MG63 (cell line): ENCODE results near the gene CFAP57. TPM values are rescaled to one million over a fixed set of nuclear protein-coding genes. Genes with fewer than 3 reads are reported as not detected.
A peak's percentile ranks its signal among the peaks of the same experiment; 100 is the strongest.
"Not testable (repeated sequence)": the region's sequence is repeated elsewhere in the genome, so short reads cannot be mapped to it uniquely, and the experiment has no call there.

ENCODE experiments used
- DNase-seq: peaks from one replicate; pipeline ENCODE4 v3.0.0-alpha.2; 2020
- H3K27me3 ChIP-seq: fragments of 250-450 bp; sonication (Bioruptor Pico); 2 replicates; pipeline ENCODE4 v1.5.1; 2020; ENCODE audit warnings: mild to moderate bottlenecking, moderate library complexity
- H3K36me3 ChIP-seq: fragments of 250-450 bp; sonication (Bioruptor Pico); 2 replicates; pipeline ENCODE4 v1.5.1; 2020; ENCODE audit warnings: mild to moderate bottlenecking, moderate library complexity
- H3K4me3 ChIP-seq: fragments of 250-450 bp; sonication (Bioruptor Pico); 2 replicates; pipeline ENCODE4 v1.5.1; 2020; ENCODE audit warnings: mild to moderate bottlenecking, moderate library complexity
- H3K9me3 ChIP-seq: fragments of 250-450 bp; sonication (Bioruptor Pico); 2 replicates; pipeline ENCODE4 v1.5.1; 2020; ENCODE audit warnings: mild to moderate bottlenecking, moderate library complexity
- total RNA-seq: library from RNA; depleted of rRNA; stranded (reverse); fragments of >200 nt; shearing (Covaris generic); gene quantifications from 2 replicates; pipeline ENCODE4 v1.2.3, GENCODE V29; 2014; ENCODE audit warnings: low replicate concordance

Gene CFAP57
- total RNA-seq, 1 experiment from 2014 or later = 0.56 TPM

- peak; percentile 96 for DNase-seq
- Histone ChIP-seq H3K27me3 (no peaks in the 10 kb centered on the region), H3K9me3 (peaks cover 2% of the 10 kb centered on the region; the same call in 1 of the 2 replicates), H3K4me3 (no peak overlapping the region), H3K36me3 (no peaks in the 10 kb centered on the region)
These were observed 34.6 kb downstream of the CFAP57 start for GRCh38 chr1:43206600-43207228.

DNA sequence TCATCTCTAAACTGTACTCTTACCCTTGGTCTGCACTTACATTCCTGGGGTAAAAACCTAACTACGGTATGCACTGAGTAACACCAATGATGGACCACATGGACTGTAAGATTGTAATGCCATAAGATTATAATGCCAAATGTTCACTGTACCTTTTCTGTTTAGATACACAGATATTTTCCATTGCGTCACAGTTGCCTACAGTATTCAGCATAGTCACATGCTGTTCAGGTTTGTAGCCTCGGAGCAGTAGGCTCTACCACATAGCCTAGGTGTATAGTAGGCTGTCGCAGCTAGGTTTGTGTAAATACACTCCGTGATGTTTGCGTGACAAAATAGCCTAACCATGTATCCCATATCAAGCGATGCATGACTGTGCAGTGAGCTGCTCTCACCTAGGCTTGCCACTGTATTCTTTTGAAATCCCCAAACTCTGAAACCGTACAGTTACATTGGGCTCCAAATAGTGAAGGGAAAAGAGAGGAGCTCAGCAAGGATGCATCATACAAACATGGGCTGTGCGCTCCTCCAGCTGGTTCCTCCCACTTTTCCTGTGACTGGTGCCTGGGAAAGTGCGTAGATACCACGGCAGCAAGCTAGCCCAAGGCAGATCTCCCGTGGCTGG is 35.2 kb downstream of the CFAP57 start:
- DNase-seq = no peak

GRCh38 chr1:43208277-43208676 is 36.1 kb downstream of the CFAP57 start:
- H3K4me3 ChIP-seq, H3K9me3 ChIP-seq, H3K36me3 ChIP-seq, DNase-seq, H3K27me3 ChIP-seq: not testable (repeated sequence)

More for the DNA sequence above, 35.2 kb downstream of the CFAP57 start:
- Histone ChIP-seq H3K4me3 (no peak overlapping the region), H3K36me3 (no peaks in the 10 kb centered on the region), H3K9me3 (peaks cover 2% of the 10 kb centered on the region; the same call in 1 of the 2 replicates), H3K27me3 (no peaks in the 10 kb centered on the region)

DNA sequence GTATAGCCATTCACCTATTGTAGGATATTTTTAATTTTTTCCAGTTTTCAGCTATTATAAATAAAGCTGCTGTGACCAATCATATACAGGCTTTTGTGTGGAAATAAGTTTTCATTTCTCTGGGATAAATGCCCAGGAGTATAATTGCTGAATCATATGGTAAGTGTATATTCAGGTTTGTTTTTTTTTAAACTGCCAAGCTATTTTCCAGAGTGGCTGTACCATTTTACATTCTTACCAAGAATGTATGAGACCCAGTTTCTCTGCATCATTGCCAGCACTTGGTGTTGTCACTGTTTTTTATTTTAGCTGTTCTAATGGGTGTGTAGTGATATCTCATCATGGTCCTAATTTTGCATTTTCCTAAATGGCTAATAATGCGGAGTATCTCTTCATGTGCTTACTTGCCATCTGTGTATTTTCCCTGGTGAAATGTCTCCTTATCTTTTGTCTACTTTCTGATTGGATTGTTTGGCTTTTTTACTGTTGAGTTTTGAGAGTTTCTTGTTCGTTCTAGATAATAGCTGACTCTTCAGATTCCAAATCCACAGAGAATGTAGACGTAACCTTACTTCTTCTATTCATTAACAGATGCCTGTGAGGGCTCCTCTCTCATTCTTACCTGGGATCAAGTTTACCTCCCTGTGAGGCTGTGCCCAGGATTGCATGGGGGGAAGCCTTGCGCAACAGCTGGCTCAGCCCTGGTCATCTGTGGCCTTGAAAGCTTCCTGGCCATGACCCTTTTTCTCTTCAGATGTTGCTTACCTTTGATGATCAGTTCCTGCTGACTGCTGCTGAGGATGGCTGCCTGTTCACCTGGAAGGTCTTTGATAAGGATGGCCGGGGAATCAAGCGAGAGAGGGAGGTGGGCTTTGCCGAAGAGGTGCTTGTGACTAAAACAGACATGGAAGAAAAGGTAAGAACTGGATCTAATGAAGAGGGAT is 42.6 kb downstream of the CFAP57 start:
- Histone ChIP-seq H3K27me3 (no peaks in the 10 kb centered on the region), H3K4me3 (no peak overlapping the region)
- DNase-seq = no peak

DNA sequence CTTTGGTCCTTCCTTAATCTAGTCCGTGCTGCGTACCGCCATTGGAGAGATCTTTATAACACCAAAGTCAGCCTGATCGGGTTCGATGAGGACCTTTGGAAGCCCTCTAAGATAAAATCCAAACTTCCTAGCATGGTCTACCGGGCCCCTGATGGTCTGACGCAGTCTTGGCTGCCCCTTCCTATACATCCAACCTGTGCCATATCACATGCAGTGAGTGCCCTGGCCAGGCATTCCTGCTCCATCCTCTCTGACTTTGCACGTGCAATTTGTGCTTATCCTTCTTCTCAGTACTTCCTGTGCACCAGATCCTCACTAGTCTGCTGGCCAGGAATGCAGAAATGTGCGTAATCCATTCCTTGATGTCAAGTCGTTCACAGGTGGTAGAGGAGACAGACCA is 45.6 kb downstream of the CFAP57 start:
- H3K36me3 ChIP-seq = no peaks in the 10 kb centered on the region
- no peak overlapping the region for H3K4me3 ChIP-seq
- no peaks in the 10 kb centered on the region for H3K27me3 ChIP-seq
- no peaks in the 10 kb centered on the region for H3K9me3 ChIP-seq
- DNase-seq = no peak

More for the DNA sequence above, 42.6 kb downstream of the CFAP57 start:
- Histone ChIP-seq H3K36me3 (no peaks in the 10 kb centered on the region), H3K9me3 (no peaks in the 10 kb centered on the region)

DNA sequence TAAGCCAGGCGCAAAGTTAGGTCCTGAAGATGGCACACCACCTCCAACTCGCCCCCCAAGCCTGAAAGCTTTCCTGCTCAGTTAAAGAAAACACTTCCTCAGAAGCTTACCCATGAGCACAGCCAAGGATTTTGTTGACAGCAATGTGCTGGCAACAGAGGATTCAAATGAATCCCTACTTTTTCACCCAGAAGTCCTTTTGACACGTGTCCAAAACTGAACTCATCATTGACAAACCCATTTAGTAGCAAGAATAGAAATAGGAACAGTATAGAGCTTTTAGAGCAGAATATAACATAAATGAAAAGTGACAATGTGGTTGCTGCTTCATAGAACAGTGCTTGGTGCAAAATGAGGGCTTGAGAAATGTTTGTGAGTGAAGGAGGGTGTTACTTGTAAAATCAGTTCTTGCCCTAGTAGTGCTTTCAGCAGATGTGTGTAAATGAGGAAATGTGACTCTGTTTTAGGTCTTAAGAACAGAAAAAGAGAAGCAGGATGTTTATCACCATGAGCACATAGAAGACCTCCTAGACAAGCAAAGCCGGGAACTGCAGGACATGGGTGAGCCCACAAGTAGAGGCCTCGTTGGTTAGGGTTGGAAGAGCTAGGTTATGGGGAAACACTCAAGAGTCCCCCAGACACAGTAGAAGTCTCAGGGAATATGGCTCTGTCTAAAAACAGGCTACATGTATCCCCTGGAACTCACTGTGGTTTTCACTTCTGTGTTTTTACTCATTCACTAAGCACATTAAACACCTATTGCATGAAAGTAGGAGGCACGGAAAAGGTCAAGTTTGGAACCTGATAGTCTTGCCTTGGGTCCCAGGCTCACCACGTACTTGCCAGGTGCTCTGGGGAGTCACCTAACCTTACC is 49.0 kb downstream of the CFAP57 start:
- DNase-seq = no peak
- no peaks in the 10 kb centered on the region for H3K36me3 ChIP-seq
- H3K27me3 ChIP-seq = no peaks in the 10 kb centered on the region
- H3K9me3 ChIP-seq = no peaks in the 10 kb centered on the region
- no peak overlapping the region for H3K4me3 ChIP-seq

DNA sequence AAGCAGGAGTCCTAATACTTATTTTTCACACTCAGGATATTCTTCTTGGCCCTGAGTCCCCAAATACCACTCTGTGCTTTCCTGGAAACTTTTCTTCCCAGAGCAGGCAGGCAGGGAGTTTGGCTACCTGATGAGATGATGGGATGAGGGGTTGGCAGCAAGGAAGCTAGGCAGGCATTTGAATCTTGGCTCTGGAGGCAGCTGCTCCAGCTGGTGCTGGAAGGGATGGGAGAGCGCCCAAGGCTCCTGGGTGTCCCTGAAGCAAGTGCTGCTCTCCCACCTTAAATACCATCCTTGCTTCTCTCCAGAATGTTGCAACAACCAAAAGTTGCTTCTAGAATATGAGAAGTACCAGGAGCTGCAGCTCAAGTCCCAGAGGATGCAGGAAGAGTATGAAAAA is 49.7 kb downstream of the CFAP57 start:
- H3K36me3 ChIP-seq = no peaks in the 10 kb centered on the region
- no peaks in the 10 kb centered on the region for H3K27me3 ChIP-seq
- H3K9me3 ChIP-seq = no peaks in the 10 kb centered on the region
- no peak overlapping the region for H3K4me3 ChIP-seq
- no peak for DNase-seq

- Histone ChIP-seq H3K36me3 (no peaks in the 10 kb centered on the region), H3K9me3 (no peaks in the 10 kb centered on the region), H3K27me3 (no peaks in the 10 kb centered on the region), H3K4me3 (no peak overlapping the region)
- no peak for DNase-seq
These were observed 50.7 kb downstream of the CFAP57 start for GRCh38 chr1:43222879-43223278.

DNA sequence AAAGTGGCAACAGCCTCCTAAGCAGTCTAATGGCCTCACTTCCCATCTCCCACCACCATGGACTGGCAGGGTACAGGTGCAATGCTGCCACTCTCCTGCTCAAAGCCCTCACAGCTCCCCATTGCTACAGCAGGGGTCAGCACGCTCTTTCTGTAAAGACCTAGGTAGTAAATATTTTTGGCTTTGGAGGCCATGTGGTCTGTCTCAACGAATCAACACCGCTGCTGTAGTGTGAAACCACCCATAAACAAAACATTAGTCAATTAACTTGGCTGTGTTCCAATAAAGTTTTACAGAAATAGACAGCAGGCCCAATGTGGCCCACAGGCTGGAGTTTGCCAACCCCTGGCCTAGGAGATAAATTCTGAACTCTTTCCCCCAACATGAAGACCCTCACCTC is 53.0 kb downstream of the CFAP57 start:
- Histone ChIP-seq H3K9me3 (no peaks in the 10 kb centered on the region), H3K36me3 (no peaks in the 10 kb centered on the region)
- DNase-seq = peak; percentile 12

GRCh38 chr1:43227143-43227764 is 55.1 kb downstream of the CFAP57 start:
- Histone ChIP-seq H3K36me3 (no peaks in the 10 kb centered on the region), H3K4me3 (no peak overlapping the region), H3K27me3 (no peaks in the 10 kb centered on the region), H3K9me3 (no peaks in the 10 kb centered on the region)
- DNase-seq = peak; percentile 62

More for the DNA sequence above, 53.0 kb downstream of the CFAP57 start:
- H3K27me3 ChIP-seq = no peaks in the 10 kb centered on the region
- no peak overlapping the region for H3K4me3 ChIP-seq

DNA sequence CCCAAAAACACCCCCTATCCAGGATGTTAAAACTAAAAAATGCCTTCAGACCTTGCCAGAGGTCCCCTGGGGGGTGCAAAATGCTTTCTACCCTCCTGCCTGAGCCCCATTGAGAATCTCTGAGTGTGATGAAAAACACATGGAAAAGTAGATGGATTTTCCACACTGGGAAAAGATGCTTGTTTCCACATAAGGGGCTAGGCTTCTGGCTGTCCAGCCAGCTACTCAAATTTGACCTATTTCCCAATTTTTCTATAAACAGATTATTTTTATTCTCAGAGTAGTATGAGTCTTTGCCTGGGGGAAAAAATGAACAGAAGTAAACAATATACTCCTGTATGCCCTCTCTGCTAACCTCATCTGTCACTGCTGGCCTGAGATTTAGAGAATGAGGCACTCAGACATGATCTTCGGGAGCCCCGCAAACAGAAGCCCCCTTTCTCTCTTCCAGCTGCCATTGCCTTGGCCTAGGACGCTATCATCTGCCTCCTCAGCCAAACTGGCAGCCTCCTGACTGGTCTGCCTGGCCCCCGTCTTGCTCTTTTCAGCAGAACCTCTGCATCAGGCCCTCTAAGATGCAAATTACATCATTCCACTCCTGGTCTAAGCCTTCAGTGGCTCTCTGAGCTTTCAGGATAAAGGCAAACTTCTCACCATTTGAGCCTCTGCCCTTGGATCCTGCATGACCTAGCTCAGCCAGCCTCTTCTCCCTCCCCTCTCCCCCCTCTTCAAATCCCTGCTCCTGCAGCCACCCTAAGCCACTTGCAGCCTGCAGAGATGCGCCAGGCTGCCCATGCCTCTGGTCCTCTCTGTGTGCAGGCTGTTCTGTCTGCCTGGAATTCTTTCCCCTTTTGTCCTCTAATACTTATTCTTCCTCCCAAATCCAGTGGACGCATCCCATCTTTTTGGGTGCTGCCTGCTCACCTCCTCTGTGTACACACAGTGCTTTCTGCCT is 58.0 kb downstream of the CFAP57 start:
- DNase-seq = no peak
- no peak overlapping the region for H3K4me3 ChIP-seq
- H3K9me3 ChIP-seq = no peaks in the 10 kb centered on the region
- H3K36me3 ChIP-seq = no peaks in the 10 kb centered on the region
- H3K27me3 ChIP-seq = no peaks in the 10 kb centered on the region

- peak; percentile 53 for DNase-seq
- no peaks in the 10 kb centered on the region for H3K27me3 ChIP-seq
- H3K36me3 ChIP-seq = no peaks in the 10 kb centered on the region
- no peak overlapping the region for H3K4me3 ChIP-seq
- H3K9me3 ChIP-seq = no peaks in the 10 kb centered on the region
These were observed 59.9 kb downstream of the CFAP57 start for GRCh38 chr1:43232074-43232473.

- no peaks in the 10 kb centered on the region for H3K9me3 ChIP-seq
- no peaks in the 10 kb centered on the region for H3K36me3 ChIP-seq
- DNase-seq = no peak
- H3K27me3 ChIP-seq = no peaks in the 10 kb centered on the region
- no peak overlapping the region for H3K4me3 ChIP-seq
These were observed 60.4 kb downstream of the CFAP57 start for GRCh38 chr1:43232482-43232881.

DNA sequence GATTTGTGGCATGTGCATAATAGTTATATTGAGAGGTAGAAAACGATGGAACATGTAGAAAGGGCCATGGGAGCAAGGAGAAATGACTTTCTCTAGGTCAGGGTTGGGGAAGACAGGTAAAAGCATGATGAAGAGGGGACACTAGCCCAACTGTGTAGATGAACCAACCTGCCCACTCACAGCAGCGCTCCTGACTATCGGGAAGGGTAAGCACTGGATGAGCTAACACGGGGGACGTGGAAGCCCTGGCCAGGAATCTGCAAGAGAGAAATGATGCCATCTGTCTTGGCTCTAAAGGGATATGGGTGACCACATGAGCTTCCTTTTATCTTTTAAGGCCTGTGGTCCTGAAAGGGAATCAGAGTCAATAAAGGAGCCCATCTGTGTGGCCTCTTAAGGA is 61.5 kb downstream of the CFAP57 start:
- no peak for DNase-seq
- H3K36me3 ChIP-seq = no peaks in the 10 kb centered on the region
- H3K9me3 ChIP-seq = no peaks in the 10 kb centered on the region
- H3K27me3 ChIP-seq = no peaks in the 10 kb centered on the region
- no peak overlapping the region for H3K4me3 ChIP-seq

DNA sequence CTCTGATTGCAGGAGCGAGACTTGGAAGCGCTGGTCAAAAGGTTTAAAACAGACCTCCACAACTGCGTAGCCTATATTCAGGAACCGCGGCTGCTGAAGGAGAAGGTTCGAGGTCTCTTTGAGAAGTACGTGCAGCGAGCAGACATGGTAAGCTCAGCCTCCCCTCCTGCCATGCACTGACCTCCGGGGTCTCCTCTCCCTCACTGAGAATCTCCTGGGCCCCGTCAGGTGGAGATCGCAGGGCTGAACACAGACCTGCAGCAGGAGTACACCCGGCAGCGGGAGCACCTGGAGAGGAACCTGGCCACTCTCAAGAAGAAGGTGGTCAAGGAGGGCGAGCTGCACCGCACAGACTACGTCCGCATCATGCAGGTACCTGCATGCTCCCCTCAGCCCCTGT is 62.1 kb downstream of the CFAP57 start:
- Histone ChIP-seq H3K9me3 (no peaks in the 10 kb centered on the region), H3K27me3 (no peaks in the 10 kb centered on the region)
- DNase-seq = no peak

More for the DNA sequence above, 62.1 kb downstream of the CFAP57 start:
- Histone ChIP-seq H3K4me3 (no peak overlapping the region), H3K36me3 (no peaks in the 10 kb centered on the region)
